Measurements from ENCODE around the gene CFAP74. TPM values are rescaled to one million over a fixed set of nuclear protein-coding genes. Genes with fewer than 3 reads are reported as not detected.

The CFAP74 gene
- total RNA-seq, 1 donor from 2014 or later: 6.6 TPM

DNA sequence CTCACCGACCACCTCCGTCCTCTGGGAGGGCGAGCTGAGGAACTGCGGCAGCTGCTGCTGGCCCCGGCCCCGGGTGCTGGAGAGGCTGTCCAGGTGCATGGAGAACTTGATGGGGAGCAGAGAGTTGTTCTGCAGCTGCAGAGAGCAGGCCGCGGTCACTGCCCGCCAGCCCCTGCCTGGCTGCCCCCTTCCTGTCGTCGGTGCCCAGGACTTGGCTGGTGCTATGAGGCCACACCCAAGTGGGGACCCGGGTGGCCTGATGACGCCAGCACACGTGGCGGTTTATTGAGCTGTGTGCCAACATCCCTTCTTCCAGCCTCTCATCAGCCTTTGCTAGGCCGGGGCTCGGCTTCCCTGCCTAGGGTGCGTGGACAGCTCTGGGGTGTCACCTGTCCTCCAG lies 79.2 kb downstream of the CFAP74 start:
- intact Hi-C loops (cut with DNase I): no loop called here
- DNase-seq (no peak), ATAC-seq (no peak)
- Histone ChIP-seq H3K27me3 (ENCODE audit: low read depth) (no peaks in the 10 kb centered on the region), H3K36me3 (no peaks in the 10 kb centered on the region), H3K27ac (no peak overlapping the region), H3K9me3 (no peaks in the 10 kb centered on the region), H3K4me3 (no peak overlapping the region), H3K4me1 (peaks cover 7% of the 10 kb centered on the region)
- TF ChIP-seq, protein P1, sequence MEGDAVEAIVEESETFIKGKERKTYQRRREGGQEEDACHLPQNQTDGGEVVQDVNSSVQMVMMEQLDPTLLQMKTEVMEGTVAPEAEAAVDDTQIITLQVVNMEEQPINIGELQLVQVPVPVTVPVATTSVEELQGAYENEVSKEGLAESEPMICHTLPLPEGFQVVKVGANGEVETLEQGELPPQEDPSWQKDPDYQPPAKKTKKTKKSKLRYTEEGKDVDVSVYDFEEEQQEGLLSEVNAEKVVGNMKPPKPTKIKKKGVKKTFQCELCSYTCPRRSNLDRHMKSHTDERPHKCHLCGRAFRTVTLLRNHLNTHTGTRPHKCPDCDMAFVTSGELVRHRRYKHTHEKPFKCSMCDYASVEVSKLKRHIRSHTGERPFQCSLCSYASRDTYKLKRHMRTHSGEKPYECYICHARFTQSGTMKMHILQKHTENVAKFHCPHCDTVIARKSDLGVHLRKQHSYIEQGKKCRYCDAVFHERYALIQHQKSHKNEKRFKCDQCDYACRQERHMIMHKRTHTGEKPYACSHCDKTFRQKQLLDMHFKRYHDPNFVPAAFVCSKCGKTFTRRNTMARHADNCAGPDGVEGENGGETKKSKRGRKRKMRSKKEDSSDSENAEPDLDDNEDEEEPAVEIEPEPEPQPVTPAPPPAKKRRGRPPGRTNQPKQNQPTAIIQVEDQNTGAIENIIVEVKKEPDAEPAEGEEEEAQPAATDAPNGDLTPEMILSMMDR (IDR thresholded peaks at IDR 0.05): no peak

DNA sequence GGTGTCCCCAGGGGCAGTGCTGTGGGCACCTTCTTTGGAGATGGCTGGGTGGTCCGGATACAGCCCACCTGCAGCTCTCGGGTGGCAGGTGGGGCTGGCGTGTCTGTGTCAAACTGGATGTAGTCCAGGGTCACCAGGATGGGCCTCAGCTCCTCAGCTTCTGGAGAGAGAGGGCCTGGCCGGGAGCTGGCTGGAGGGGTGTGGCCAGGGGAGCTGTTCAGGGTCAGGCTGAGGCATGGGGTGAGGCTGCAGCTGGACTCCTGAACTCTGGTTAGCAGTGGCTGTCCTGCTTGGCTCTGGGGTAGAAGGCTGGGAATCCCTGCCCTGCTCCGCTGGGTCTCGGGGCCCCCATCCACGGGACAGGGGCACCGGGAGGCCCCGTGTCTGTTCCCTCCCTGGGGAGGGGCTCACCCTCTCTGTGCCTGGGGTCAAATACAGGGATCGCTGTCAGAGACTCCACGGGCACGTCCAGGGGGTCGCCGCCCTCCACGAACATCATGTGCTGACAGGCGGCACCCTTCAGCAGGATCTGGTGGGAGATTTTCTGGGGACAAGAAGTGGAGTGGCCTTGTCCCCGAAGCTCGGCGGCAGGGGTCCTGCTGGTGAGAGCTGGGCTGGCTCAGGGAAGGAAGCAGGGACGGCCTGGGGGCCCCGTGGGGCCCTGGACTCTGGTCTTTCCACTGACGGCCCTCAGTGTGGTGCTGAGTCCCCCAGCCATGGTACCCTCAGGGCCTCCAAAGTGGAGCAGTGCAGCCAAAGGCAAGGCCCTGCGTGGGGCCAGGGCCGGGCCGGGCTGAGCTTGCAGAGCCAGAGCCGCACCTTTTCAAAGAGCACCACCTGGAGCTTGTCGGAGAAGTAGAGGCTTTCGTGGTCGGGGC lies 80.4 kb downstream of the CFAP74 start:
- TF ChIP-seq, protein P1 (IDR thresholded peaks at IDR 0.05): no peak
- H3K4me3 ChIP-seq: no peak overlapping the region
- H3K9me3 ChIP-seq: no peaks in the 10 kb centered on the region
- no peaks in the 10 kb centered on the region for H3K36me3 ChIP-seq
- no peak overlapping the region for H3K27ac ChIP-seq
- peaks cover 16% of the 10 kb centered on the region for H3K4me1 ChIP-seq
- no peaks in the 10 kb centered on the region for H3K27me3 ChIP-seq (ENCODE audit: low read depth)
- ATAC-seq: no peak
- intact Hi-C loops (cut with DNase I): no loop called here
- peak; percentile 43 for DNase-seq

DNA sequence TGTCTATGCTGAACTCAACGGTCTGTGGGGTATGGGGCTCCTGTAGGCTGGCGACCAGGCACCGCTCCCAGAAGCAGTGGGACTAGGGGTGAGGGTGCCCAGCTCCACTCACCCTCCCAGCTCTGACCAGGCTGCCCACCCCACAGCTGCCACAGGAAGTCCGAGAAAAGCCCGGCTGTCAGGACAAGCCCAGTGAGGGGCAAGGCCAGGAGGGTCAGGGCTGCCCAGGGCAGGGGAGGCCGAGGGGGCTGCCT lies 81.0 kb downstream of the CFAP74 start:
- no peak for ATAC-seq
- H3K4me3 ChIP-seq: no peak overlapping the region
- H3K27me3 ChIP-seq (ENCODE audit: low read depth): no peaks in the 10 kb centered on the region
- no peaks in the 10 kb centered on the region for H3K36me3 ChIP-seq
- no peak overlapping the region for H3K27ac ChIP-seq
- H3K9me3 ChIP-seq: no peaks in the 10 kb centered on the region
- H3K4me1 ChIP-seq: peaks cover 19% of the 10 kb centered on the region
- intact Hi-C loops (cut with DNase I): no loop called here
- DNase-seq: no peak
- TF ChIP-seq, protein P1 (IDR thresholded peaks at IDR 0.05): no peak

DNA sequence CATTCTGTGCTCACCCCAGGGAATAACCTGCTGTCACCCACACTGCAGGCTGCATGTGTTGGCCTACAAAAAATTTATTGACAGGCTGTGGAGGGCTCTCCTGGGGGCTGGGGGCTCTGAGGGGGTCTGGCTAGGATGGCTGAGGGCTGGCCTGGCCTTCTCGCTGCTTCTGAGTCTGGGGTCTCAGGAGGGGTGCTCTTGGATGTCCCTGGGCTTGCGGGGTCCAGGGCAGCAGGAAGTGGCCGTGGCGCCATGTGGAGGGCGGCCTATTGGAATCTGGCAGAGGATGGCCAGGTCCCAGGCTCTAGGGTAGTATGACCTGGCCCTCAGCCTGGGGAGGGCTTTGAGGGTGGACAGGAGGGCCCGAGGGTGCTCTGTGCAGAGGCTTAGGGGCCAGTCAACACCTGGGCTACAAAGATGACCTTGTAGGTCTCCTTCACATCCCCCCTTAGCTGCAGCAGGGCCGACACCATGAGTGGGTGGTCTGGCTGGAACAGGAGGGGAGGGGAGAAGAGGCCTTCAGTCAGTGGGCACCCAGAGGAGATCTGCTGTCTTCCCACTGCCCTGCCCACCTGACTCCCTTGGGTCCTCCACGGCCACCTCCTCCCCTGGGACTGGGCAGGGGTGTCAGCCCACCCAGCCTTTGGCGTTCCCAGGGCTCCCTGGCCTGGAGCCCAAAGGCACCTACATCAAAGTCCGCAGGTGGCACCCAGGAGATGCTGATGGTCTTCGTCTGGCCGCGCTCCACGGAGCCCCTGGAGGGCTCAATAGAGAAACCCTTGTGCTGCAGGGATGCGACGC lies 81.5 kb downstream of the CFAP74 start:
- H3K36me3 ChIP-seq: no peaks in the 10 kb centered on the region
- intact Hi-C loops (cut with DNase I): no loop called here
- no peak for ATAC-seq
- H3K27me3 ChIP-seq (ENCODE audit: low read depth): no peaks in the 10 kb centered on the region
- H3K27ac ChIP-seq: no peak overlapping the region
- TF ChIP-seq, protein P1 (IDR thresholded peaks at IDR 0.05): no peak
- no peaks in the 10 kb centered on the region for H3K9me3 ChIP-seq
- peaks cover 14% of the 10 kb centered on the region for H3K4me1 ChIP-seq
- H3K4me3 ChIP-seq: no peak overlapping the region
- no peak for DNase-seq

DNA sequence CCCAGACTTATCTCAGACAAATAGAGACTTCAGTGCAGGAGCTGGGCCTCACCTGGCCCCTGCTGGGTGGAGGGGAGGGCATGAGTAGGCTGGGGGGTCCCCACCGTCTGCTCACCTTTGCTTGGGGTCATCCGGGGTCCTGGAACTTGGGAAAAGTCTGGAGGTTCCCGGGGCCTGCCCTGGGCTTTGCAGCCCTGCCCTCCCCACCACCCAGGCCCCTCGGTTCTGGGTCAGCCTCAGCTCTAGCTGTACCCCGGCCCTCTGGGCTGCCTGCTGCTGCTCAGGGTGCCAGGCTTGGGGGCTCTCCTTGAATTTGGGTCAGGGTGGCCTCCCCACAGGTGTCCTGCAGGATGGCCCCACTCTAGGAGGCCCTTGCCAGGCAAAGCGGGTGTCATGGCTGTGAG lies 82.1 kb downstream of the CFAP74 start:
- TF ChIP-seq, protein P1 (IDR thresholded peaks at IDR 0.05): no peak
- ATAC-seq: no peak
- intact Hi-C loops (cut with DNase I): no loop called here

More for the DNA sequence above, 82.1 kb downstream of the CFAP74 start:
- Histone ChIP-seq H3K9me3 (no peaks in the 10 kb centered on the region), H3K27ac (no peak overlapping the region), H3K27me3 (ENCODE audit: low read depth) (no peaks in the 10 kb centered on the region), H3K4me3 (no peak overlapping the region), H3K4me1 (peaks cover 13% of the 10 kb centered on the region), H3K36me3 (no peaks in the 10 kb centered on the region)
- DNase-seq: no peak
